H9 (cell line): ENCODE data around the gene PPP1R16B. TPM values are rescaled to one million over a fixed set of nuclear protein-coding genes. Genes with fewer than 3 reads are reported as not detected.

Experiments
- DNase-seq: peaks from one replicate; pipeline ENCODE4 v3.0.0-alpha.2; 2017
- H2AFZ ChIP-seq: one replicate; pipeline ENCODE4 v1.6.1; 2013; ENCODE audit warnings: mild to moderate bottlenecking, low read length, control low read depth, moderate library complexity
- H2AK5ac ChIP-seq: 2 replicates; pipeline ENCODE4 v1.6.1; 2013; ENCODE audit warnings: low read length, control low read depth, mixed read lengths; ENCODE audit not compliant: insufficient read length
- H2BK120ac ChIP-seq: one replicate; pipeline ENCODE4 v1.6.1; 2013; ENCODE audit warnings: low read depth, mild to moderate bottlenecking, low read length, control low read depth, inconsistent platforms; ENCODE audit not compliant: poor library complexity, severe bottlenecking
- H2BK12ac ChIP-seq: 2 replicates; pipeline ENCODE4 v1.6.1; 2013; ENCODE audit warnings: low read length, control low read depth, mixed read lengths, low read depth; ENCODE audit not compliant: insufficient read length
- H2BK15ac ChIP-seq: 2 replicates; pipeline ENCODE4 v1.6.1; 2013; ENCODE audit warnings: low read depth, low read length, control low read depth
- H2BK20ac ChIP-seq: one replicate; pipeline ENCODE4 v1.6.1; 2013; ENCODE audit warnings: low read depth, mild to moderate bottlenecking, low read length, control low read depth, inconsistent platforms; ENCODE audit not compliant: poor library complexity, severe bottlenecking
- H2BK5ac ChIP-seq: 2 replicates; pipeline ENCODE4 v1.6.1; 2013; ENCODE audit warnings: low read length, control low read depth, mixed read lengths; ENCODE audit not compliant: insufficient read length
- H3K14ac ChIP-seq: 2 replicates; pipeline ENCODE4 v1.6.1; 2013; ENCODE audit warnings: low read length, control low read depth; ENCODE audit not compliant: insufficient read depth
- H3K18ac ChIP-seq: 2 replicates; pipeline ENCODE4 v1.6.1; 2013; ENCODE audit warnings: low read depth, mild to moderate bottlenecking, mixed read lengths, low read length, control low read depth; ENCODE audit not compliant: insufficient read length
- H3K23ac ChIP-seq: 2 replicates; pipeline ENCODE4 v1.6.1; 2013; ENCODE audit warnings: low read length, control low read depth, mixed read lengths, low read depth; ENCODE audit not compliant: insufficient read length
- H3K23me2 ChIP-seq: 2 replicates; pipeline ENCODE4 v1.6.1; 2013; ENCODE audit warnings: low read depth, mild to moderate bottlenecking, mixed read lengths, low read length, control low read depth; ENCODE audit not compliant: insufficient read length, poor library complexity, severe bottlenecking
- H3K27ac ChIP-seq: 2 replicates; pipeline ENCODE4 v1.5.1; 2013; ENCODE audit warnings: low read length, control low read depth, mixed read lengths, low read depth; ENCODE audit not compliant: insufficient read length
- H3K27me3 ChIP-seq: 2 replicates; pipeline ENCODE4 v1.6.1; 2013; ENCODE audit warnings: low read length, control low read depth, inconsistent platforms; ENCODE audit not compliant: insufficient read depth
- H3K4ac ChIP-seq: 2 replicates; pipeline ENCODE4 v1.6.1; 2013; ENCODE audit warnings: low read depth, mild to moderate bottlenecking, control low read depth, inconsistent platforms, low read length, moderate library complexity
- H3K4me1 ChIP-seq: 2 replicates; pipeline ENCODE4 v1.6.1; 2013; ENCODE audit warnings: low read length, control low read depth, inconsistent platforms; ENCODE audit not compliant: insufficient read depth
- H3K4me2 ChIP-seq: 2 replicates; pipeline ENCODE4 v1.6.1; 2013; ENCODE audit warnings: low read length, control low read depth, mixed read lengths; ENCODE audit not compliant: insufficient read length, insufficient read depth
- H3K56ac ChIP-seq: 2 replicates; pipeline ENCODE4 v1.6.1; 2013; ENCODE audit warnings: low read depth, mild to moderate bottlenecking, mixed read lengths, low read length, control low read depth; ENCODE audit not compliant: insufficient read length
- H3K79me1 ChIP-seq: 2 replicates; pipeline ENCODE4 v1.6.1; 2013; ENCODE audit warnings: low read depth, mild to moderate bottlenecking, moderate library complexity, low read length, control low read depth, inconsistent platforms; ENCODE audit not compliant: insufficient read depth, poor library complexity, severe bottlenecking
- H3K79me2 ChIP-seq: 2 replicates; pipeline ENCODE4 v1.6.1; 2013; ENCODE audit warnings: low read length, control low read depth, inconsistent platforms; ENCODE audit not compliant: insufficient read depth
- H3K9ac ChIP-seq: 2 replicates; pipeline ENCODE4 v1.6.1; 2013; ENCODE audit warnings: low read length, control low read depth, mixed read lengths; ENCODE audit not compliant: insufficient read length; ENCODE audit errors: extremely low read depth
- H3K9me3 ChIP-seq: one replicate; pipeline ENCODE4 v1.6.1; 2013; ENCODE audit warnings: low read depth, low read length, inconsistent platforms; ENCODE audit not compliant: control insufficient read depth
- H3T11ph ChIP-seq: one replicate; pipeline ENCODE4 v1.6.1; 2013; ENCODE audit warnings: mild to moderate bottlenecking, low read length, control low read depth, inconsistent platforms
- H4K20me1 ChIP-seq: one replicate; pipeline ENCODE4 v1.6.1; 2013; ENCODE audit not compliant: control insufficient read depth, insufficient read length, insufficient read depth
- H4K5ac ChIP-seq: 2 replicates; pipeline ENCODE4 v1.6.1; 2013; ENCODE audit warnings: low read depth, mild to moderate bottlenecking, mixed read lengths, low read length, control low read depth; ENCODE audit not compliant: insufficient read length
- H4K8ac ChIP-seq: replicated peaks from 2 replicates; pipeline ENCODE4 v1.6.1; 2013; ENCODE audit warnings: low read length, control low read depth, mixed read lengths, low read depth; ENCODE audit not compliant: insufficient read length
- H4K91ac ChIP-seq: 2 replicates; pipeline ENCODE4 v1.6.1; 2013; ENCODE audit warnings: low read depth, mild to moderate bottlenecking, moderate library complexity, mixed read lengths, low read length, control low read depth; ENCODE audit not compliant: insufficient read length
- H3K27ac Mint-ChIP-seq, 3 experiments: 2 replicates in 2 of 3; 3 replicates in 1 of 3; pipeline ENCODE4 v1.8.0; 2020 to 2021; ENCODE audit warnings: mixed read lengths in 3 of 3, mild to moderate bottlenecking in 1 of 3, moderate library complexity in 1 of 3
- H3K27me3 Mint-ChIP-seq: 2 replicates; pipeline ENCODE4 v1.8.0; 2021; ENCODE audit warnings: low read depth, mild to moderate bottlenecking, moderate library complexity, mixed read lengths
- H3K36me3 Mint-ChIP-seq, 3 experiments: 2 replicates in 2 of 3; 3 replicates in 1 of 3; pipeline ENCODE4 v1.8.0; 2020 to 2021; ENCODE audit warnings: low read depth in 3 of 3, mixed read lengths in 3 of 3; ENCODE audit not compliant: insufficient read depth in 1 of 3
- H3K4me1 Mint-ChIP-seq, 2 experiments: 2 replicates each; pipeline ENCODE4 v1.8.0; 2020; ENCODE audit warnings: mixed read lengths in 2 of 2
- H3K4me3 Mint-ChIP-seq, 2 experiments: 2 replicates in 1 of 2; 3 replicates in 1 of 2; pipeline ENCODE4 v1.8.0; 2020 to 2021; ENCODE audit warnings: mild to moderate bottlenecking in 2 of 2, mixed read lengths in 2 of 2, moderate library complexity in 1 of 2
- H3K9me3 Mint-ChIP-seq, 2 experiments: 2 replicates in 1 of 2; 3 replicates in 1 of 2; pipeline ENCODE4 v1.8.0; 2020; ENCODE audit warnings: mild to moderate bottlenecking in 2 of 2, mixed read lengths in 2 of 2, moderate library complexity in 1 of 2
- WGBS: extraction: QIAGEN DNeasy Blood & Tissue Kit; methylation state at CpG from one replicate; pipeline ENCODE4 v1.1.7; 2013; ENCODE audit warnings: missing lambda C conversion rate, low lambda C conversion rate, mixed read lengths; ENCODE audit not compliant: insufficient read length; ENCODE audit errors: extremely low coverage; 5-methylcytosine and 5-hydroxymethylcytosine counted together
- total RNA-seq: library from RNA; stranded (reverse); gene quantifications from 2 replicates; pipeline ENCODE4 v1.2.1, GENCODE V29; 2021
- TF ChIP-seq, protein P1 (sequence below): fragments of 200-600 bp; sonication (generic); conservative IDR thresholded peaks from 3 replicates; pipeline ENCODE4 v1.8.0; 2021; ENCODE audit warnings: antibody characterized with exemption, mild to moderate bottlenecking

The PPP1R16B gene
- total RNA-seq, 1 experiment from 2014 or later: 8.2 TPM

DNA sequence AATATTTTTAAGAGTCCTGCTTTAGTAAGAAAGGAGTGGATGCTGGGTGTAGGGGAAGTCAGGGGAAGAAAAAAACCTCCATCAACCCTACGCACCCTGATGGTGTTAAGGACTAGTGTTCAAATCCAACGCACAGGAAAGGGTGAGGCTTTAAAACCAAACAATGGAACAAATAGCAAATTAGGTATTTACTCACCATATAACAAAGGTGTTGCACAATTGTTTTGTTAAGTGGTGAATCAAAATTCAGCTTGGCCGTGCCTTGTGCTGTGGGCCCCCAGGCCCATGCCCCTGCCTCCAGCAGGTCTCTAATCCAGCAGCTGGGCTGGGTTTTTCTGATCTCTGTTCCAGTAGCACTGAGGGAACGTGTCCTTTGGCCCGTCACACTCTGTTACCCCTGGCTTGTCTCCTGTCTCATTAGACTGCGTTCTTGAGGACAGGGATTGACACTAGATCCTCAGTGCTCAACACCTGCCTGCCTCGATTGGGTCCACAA lies 132.5 kb downstream of the PPP1R16B start:
- Histone ChIP-seq H3K79me1 (peaks cover 12% of the 10 kb centered on the region), H4K5ac (no peak overlapping the region), H2BK20ac (no peak overlapping the region), H3K4ac (no peak overlapping the region), H3K9ac (no peak overlapping the region), H3K56ac (no peak overlapping the region), H2AK5ac (no peak overlapping the region), H2BK15ac (no peak overlapping the region), H3K4me2 (no peak overlapping the region), H3K4me1 (peaks cover 3% of the 10 kb centered on the region; the same call in 1 of the 2 replicates), H3K18ac (no peak overlapping the region), H2BK12ac (no peak overlapping the region), H2BK120ac (no peak overlapping the region), H3K23me2 (no peaks in the 10 kb centered on the region), H4K8ac (no peak overlapping the region), H3K14ac (no peak overlapping the region; the same call in 1 of the 2 replicates), H3K27ac (no peak overlapping the region), H4K91ac (no peak overlapping the region), H3T11ph (no peak overlapping the region), H3K9me3 (no peaks in the 10 kb centered on the region), H3K23ac (no peak overlapping the region), H3K27me3 (no peaks in the 10 kb centered on the region), H3K79me2 (peaks cover 32% of the 10 kb centered on the region; the same call in 1 of the 2 replicates), H4K20me1 (no peaks in the 10 kb centered on the region), H2BK5ac (no peak overlapping the region), H2AFZ (no peak overlapping the region)
- no peak for DNase-seq
- Mint-ChIP-seq H3K4me1 (peaks cover 18 to 24% of the 10 kb centered on the region in 2 experiments), H3K27me3 (no peaks in the 10 kb centered on the region), H3K27ac (peak overlapping the region in 1 of 3 experiments; percentile 74; a peak in 2 of 7 replicates), H3K4me3 (no peak overlapping the region), H3K9me3 (no peaks in the 10 kb centered on the region), H3K36me3 (peaks cover 29 to 67% (median 58%) of the 10 kb centered on the region in 3 experiments; a peak in 6 of 7 replicates)
- no CpG with 5 or more reads among the region's 7 CpGs for WGBS
- TF ChIP-seq, protein P1, sequence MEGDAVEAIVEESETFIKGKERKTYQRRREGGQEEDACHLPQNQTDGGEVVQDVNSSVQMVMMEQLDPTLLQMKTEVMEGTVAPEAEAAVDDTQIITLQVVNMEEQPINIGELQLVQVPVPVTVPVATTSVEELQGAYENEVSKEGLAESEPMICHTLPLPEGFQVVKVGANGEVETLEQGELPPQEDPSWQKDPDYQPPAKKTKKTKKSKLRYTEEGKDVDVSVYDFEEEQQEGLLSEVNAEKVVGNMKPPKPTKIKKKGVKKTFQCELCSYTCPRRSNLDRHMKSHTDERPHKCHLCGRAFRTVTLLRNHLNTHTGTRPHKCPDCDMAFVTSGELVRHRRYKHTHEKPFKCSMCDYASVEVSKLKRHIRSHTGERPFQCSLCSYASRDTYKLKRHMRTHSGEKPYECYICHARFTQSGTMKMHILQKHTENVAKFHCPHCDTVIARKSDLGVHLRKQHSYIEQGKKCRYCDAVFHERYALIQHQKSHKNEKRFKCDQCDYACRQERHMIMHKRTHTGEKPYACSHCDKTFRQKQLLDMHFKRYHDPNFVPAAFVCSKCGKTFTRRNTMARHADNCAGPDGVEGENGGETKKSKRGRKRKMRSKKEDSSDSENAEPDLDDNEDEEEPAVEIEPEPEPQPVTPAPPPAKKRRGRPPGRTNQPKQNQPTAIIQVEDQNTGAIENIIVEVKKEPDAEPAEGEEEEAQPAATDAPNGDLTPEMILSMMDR: no peak
